ENCODE measurements around the gene PARD3. TPM values are rescaled to one million over a fixed set of nuclear protein-coding genes. Genes with fewer than 3 reads are reported as not detected.

Gene PARD3
- total RNA-seq, 2 donors from 2014 or later: 59.6 to 74.6 TPM

DNA sequence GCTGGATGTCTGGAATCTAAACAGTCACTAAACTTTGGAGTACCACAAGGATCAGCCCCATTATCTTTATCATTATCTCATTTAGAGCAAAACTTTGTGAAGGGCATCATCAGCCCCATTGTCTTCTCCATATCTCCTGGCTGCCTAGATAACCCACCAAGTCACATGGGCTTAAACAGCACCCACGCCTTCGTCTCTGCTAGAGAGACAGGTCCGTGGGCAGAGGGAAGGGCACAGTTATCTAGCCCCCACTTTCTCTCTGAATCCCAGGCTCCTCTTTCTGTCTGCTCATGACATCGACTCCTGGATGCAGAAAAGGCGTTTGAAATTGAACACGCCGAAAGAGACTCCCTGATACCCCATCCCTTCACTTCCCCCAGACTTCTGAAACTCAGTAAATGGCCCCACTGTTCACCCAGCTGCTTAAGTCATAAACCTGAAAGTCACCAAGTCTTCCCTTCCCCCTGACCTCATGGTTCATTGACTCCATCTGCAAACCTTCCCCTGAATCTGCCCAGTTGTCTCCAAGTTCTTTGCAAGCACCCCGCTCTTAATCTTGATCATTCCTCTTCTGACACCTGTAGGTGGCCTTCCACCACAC, 20.9 kb upstream of the PARD3 start:
- peaks cover 8% of the 10 kb centered on the region for H3K4me1 Mint-ChIP-seq
- Histone ChIP-seq H3K9ac (ENCODE audit: extremely low read depth, low read length, poor library complexity, severe bottlenecking) (no peak overlapping the region), H3K4me3 (ENCODE audit: low read length) (peak overlapping the region; percentile 18), H3K36me3 (ENCODE audit: control insufficient read depth, insufficient read depth, low read length) (no peaks in the 10 kb centered on the region), H3K27ac (ENCODE audit: low read depth, low read length) (no peak overlapping the region), H3K4me1 (ENCODE audit: control insufficient read depth, insufficient read depth, low read length) (no peaks in the 10 kb centered on the region), H3K27me3 (ENCODE audit: control insufficient read depth, insufficient read depth, low read length, poor library complexity, severe bottlenecking) (no peaks in the 10 kb centered on the region), H3K9me3 (ENCODE audit: control insufficient read depth, low read length) (no peaks in the 10 kb centered on the region)
- no peak for DNase-seq
- H3K9me3 Mint-ChIP-seq: no peaks in the 10 kb centered on the region
- no peak overlapping the region for H3K4me3 Mint-ChIP-seq
- H3K27ac Mint-ChIP-seq: no peak overlapping the region
- H3K36me3 Mint-ChIP-seq (ENCODE audit: low read depth): no peaks in the 10 kb centered on the region
- H3K27me3 Mint-ChIP-seq (ENCODE audit: insufficient read depth): no peaks in the 10 kb centered on the region
- TF ChIP-seq, protein P1, sequence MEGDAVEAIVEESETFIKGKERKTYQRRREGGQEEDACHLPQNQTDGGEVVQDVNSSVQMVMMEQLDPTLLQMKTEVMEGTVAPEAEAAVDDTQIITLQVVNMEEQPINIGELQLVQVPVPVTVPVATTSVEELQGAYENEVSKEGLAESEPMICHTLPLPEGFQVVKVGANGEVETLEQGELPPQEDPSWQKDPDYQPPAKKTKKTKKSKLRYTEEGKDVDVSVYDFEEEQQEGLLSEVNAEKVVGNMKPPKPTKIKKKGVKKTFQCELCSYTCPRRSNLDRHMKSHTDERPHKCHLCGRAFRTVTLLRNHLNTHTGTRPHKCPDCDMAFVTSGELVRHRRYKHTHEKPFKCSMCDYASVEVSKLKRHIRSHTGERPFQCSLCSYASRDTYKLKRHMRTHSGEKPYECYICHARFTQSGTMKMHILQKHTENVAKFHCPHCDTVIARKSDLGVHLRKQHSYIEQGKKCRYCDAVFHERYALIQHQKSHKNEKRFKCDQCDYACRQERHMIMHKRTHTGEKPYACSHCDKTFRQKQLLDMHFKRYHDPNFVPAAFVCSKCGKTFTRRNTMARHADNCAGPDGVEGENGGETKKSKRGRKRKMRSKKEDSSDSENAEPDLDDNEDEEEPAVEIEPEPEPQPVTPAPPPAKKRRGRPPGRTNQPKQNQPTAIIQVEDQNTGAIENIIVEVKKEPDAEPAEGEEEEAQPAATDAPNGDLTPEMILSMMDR (conservative IDR thresholded peaks at IDR 0.05): peak; percentile 28
- WGBS, 2 experiments (ENCODE audit: insufficient coverage in 1 of 2, insufficient read length in 1 of 2): 81 to 98% methylated on average over 6 to 8 of the region's 8 CpGs

DNA sequence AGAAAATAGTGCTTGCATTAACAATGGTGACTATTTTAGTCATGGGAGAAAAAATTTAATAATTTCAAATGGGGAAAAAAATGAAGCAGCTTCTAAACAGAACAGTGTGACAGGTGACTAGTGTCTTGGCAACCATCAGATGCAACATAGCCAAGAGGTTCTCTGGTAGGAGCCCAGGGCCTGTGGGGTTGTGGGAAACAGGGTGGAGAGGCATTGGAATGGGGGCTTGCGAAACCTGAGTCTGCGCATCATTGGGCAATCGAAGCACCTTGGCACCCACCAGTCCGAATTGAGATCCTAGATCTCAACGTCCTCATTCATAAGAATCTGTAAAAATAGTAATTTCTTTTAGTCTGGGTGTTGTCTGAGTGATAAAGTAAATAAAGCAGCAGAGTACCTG, 19.2 kb upstream of the PARD3 start:
- Mint-ChIP-seq H3K27ac (no peak overlapping the region), H3K36me3 (ENCODE audit: low read depth) (no peaks in the 10 kb centered on the region), H3K4me1 (peaks cover 14% of the 10 kb centered on the region), H3K27me3 (ENCODE audit: insufficient read depth) (no peaks in the 10 kb centered on the region), H3K9me3 (no peaks in the 10 kb centered on the region), H3K4me3 (no peak overlapping the region)
- Histone ChIP-seq H3K27me3 (ENCODE audit: control insufficient read depth, insufficient read depth, low read length, poor library complexity, severe bottlenecking) (no peaks in the 10 kb centered on the region), H3K4me3 (ENCODE audit: low read length) (no peak overlapping the region), H3K36me3 (ENCODE audit: control insufficient read depth, insufficient read depth, low read length) (no peaks in the 10 kb centered on the region), H3K9me3 (ENCODE audit: control insufficient read depth, low read length) (no peaks in the 10 kb centered on the region), H3K4me1 (ENCODE audit: control insufficient read depth, insufficient read depth, low read length) (no peaks in the 10 kb centered on the region), H3K9ac (ENCODE audit: extremely low read depth, low read length, poor library complexity, severe bottlenecking) (no peak overlapping the region), H3K27ac (ENCODE audit: low read depth, low read length) (no peak overlapping the region)
- TF ChIP-seq, protein P1 (conservative IDR thresholded peaks at IDR 0.05): no peak
- no peak for DNase-seq
- 96 to 99% methylated on average over 5 of the region's 5 CpGs for WGBS, 2 experiments (ENCODE audit: insufficient coverage in 1 of 2, insufficient read length in 1 of 2)

DNA sequence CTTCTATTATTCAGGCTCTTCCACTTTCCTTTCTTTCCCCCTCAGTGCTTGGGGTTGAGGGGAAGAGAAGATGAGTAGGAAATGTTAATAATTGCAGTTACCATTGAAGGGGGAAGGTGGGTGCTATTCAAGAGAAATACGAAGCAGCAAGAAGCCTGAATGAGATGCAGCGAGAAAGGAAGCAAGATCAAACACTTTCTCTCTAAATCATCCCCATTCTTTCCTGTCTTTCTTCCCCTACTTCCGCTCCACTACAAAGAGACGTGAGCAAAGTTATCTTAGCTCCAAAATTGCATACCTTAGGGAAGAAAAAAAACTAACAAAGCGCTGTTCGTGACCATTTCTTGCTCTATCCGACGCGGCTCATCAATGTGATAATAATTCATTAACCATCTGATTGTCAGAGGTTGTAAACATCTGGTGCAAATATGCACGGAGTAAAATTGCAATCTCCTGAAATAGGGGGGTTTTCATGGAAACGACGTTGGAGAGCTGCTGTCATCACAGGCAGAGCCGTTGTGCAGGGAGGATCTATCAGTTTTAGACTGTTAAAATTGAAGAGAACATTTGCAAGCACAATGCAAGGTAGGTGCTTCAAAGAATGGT, 15.2 kb upstream of the PARD3 start:
- Histone ChIP-seq H3K27me3 (ENCODE audit: control insufficient read depth, insufficient read depth, low read length, poor library complexity, severe bottlenecking) (no peaks in the 10 kb centered on the region), H3K4me1 (ENCODE audit: control insufficient read depth, insufficient read depth, low read length) (no peaks in the 10 kb centered on the region), H3K4me3 (ENCODE audit: low read length) (no peak overlapping the region), H3K27ac (ENCODE audit: low read depth, low read length) (no peak overlapping the region), H3K9me3 (ENCODE audit: control insufficient read depth, low read length) (no peaks in the 10 kb centered on the region), H3K9ac (ENCODE audit: extremely low read depth, low read length, poor library complexity, severe bottlenecking) (no peak overlapping the region), H3K36me3 (ENCODE audit: control insufficient read depth, insufficient read depth, low read length) (no peaks in the 10 kb centered on the region)
- H3K4me3 Mint-ChIP-seq: no peak overlapping the region
- H3K4me1 Mint-ChIP-seq: peaks cover 13% of the 10 kb centered on the region
- H3K27me3 Mint-ChIP-seq (ENCODE audit: insufficient read depth): no peaks in the 10 kb centered on the region
- TF ChIP-seq, protein P1 (conservative IDR thresholded peaks at IDR 0.05): no peak
- H3K9me3 Mint-ChIP-seq: no peaks in the 10 kb centered on the region
- DNase-seq: no peak
- H3K27ac Mint-ChIP-seq: no peak overlapping the region
- 74 to 75% methylated on average over 12 to 13 of the region's 13 CpGs for WGBS, 2 experiments (ENCODE audit: insufficient coverage in 1 of 2, insufficient read length in 1 of 2)
- H3K36me3 Mint-ChIP-seq (ENCODE audit: low read depth): no peaks in the 10 kb centered on the region

Measured in endodermal cell (in vitro differentiated cells).